HG03571 (cell line): ENCODE measurements around the gene ANKMY2.
"Not testable (repeated sequence)": the region's sequence is repeated elsewhere in the genome, so short reads cannot be mapped to it uniquely, and the experiment has no call there.

Experiments used
- ATAC-seq: cut with Tn5 transposase; IDR thresholded peaks from one replicate; pipeline ENCODE4 v1.9.1; 2021; ENCODE audit not compliant: unreplicated experiment

ANKMY2 gene

GRCh38 chr7:16645593-16646471 lies at the start of gene ANKMY2, which contains the start of gene BZW2:
Gene ANKMY2 (minus strand): TSS chr7:16645754. CDS start chr7:16645573, 181 bp downstream.
Gene BZW2 (plus strand): TSS chr7:16646181. CDS start chr7:16665444, 19,263 bp downstream.
- peak; percentile 98 for ATAC-seq

DNA sequence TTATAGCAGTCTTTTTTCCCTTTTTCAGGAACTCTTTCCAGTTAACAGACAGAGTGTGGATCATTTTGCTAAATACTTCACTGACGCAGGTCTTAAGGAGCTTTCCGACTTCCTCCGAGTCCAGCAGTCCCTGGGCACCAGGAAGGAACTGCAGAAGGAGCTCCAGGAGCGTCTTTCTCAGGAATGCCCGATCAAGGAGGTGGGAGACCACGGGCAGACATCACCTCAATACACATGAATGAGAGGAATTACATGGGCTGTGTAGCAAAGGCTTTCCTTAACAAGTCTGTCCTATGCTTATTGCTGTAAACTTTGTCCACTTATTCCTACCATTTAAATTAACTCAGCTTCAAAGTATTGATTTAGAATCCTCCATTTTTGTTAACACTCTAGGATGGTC lies 49.3 kb upstream of the ANKMY2 start:
- ATAC-seq = no peak

DNA sequence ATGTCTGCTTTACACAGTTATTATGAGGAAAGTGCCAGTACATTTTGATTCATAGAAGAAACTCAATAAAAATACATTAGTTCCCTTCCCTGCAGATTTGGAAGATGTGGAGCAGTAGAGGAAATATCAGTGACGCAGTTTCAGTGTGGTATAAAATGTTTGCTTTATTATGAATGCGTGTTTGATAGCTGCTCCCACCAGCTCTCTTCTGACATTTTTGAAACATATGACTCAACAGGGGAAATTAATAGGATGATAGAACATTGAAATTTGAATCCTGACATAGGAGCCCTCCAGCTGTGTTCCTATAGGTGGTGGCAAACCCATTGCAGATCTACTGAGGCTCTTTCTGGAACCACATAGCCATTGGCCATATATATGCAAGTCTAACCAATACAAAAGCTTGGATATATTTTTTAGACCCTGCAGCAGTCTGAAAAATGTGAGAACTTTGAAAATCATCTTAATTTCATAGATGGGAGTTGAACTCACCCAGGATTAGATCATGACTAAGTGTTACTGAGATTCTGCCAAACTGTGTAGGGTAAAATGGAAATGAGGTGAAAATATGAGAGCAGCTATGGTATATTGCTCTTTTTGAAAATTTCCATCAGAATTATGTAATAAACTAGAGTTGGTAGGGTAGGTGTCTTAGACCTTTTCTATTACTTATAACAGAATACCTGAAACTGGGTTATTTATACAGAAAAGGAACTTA lies 48.2 kb upstream of the ANKMY2 start:
- no peak for ATAC-seq

DNA sequence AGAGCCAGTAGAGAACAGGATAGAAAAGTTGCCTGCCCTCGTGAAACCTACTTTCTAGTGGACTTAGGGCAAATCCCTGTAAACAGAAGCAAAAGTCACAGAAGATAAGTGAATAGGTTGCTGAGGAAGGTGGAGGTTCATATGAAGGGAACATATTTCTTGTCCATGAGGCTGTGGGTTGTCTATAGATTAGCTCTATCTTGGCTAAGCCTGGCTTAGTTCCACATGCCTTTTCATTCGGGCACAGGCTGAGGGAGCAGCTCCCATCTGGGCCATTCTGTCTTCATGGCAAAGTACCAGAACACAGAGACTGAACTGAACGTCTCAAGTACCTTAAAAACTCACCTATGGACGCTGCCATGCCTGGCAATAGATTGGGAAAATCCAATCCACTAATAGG lies 45.7 kb upstream of the ANKMY2 start:
- no peak for ATAC-seq

DNA sequence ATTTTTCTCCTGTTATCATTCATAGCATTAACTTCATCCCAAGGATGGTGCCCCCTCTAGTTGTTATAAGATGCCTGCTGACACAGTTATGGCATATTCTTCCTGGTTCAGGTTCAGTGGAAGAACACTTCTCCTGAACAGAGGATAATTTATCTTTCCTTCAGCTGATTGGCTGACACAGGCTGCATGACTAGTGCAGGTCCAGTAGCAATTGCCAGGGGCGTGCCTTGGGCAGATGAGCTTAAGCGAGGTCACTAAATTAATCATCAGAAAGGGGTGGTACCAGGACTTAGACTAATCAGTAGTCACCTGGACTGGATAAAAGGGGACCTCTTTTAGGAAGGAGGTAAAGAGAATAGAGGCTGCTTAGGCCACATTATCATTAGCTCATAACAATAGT lies 42.7 kb upstream of the ANKMY2 start:
- no peak for ATAC-seq

- ATAC-seq = no peak
Measured at GRCh38 chr7:16685535-16685934, 40.0 kb upstream of the ANKMY2 start.

DNA sequence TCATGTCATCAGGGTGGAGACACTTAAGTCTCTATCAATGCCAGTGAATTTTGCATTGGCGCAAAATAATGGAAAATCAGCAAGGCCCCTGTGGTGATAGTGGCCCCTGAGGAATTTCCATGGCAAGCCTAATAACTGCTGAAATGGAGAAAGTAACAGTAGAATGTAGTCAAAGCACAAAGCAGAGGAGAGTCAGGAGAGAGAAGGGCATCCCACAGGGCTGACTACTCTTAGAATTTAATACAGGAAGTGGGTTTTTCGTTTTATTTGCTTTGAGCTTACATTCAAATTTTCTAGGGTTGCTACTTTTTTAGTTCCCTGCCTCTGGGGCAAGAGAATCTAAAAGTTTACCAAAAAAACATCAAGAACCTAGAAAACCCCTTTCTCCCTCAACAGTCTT lies 39.4 kb upstream of the ANKMY2 start:
- ATAC-seq = no peak

- not testable (repeated sequence) for ATAC-seq
Measured at GRCh38 chr7:16678645-16679566, 33.4 kb upstream of the ANKMY2 start.

GRCh38 chr7:16677978-16678494 lies 32.5 kb upstream of the ANKMY2 start:
- no peak for ATAC-seq

- no peak for ATAC-seq
Measured at GRCh38 chr7:16675277-16675676, 29.7 kb upstream of the ANKMY2 start.

- no peak for ATAC-seq
Measured at GRCh38 chr7:16671811-16672210, 26.3 kb upstream of the ANKMY2 start.

DNA sequence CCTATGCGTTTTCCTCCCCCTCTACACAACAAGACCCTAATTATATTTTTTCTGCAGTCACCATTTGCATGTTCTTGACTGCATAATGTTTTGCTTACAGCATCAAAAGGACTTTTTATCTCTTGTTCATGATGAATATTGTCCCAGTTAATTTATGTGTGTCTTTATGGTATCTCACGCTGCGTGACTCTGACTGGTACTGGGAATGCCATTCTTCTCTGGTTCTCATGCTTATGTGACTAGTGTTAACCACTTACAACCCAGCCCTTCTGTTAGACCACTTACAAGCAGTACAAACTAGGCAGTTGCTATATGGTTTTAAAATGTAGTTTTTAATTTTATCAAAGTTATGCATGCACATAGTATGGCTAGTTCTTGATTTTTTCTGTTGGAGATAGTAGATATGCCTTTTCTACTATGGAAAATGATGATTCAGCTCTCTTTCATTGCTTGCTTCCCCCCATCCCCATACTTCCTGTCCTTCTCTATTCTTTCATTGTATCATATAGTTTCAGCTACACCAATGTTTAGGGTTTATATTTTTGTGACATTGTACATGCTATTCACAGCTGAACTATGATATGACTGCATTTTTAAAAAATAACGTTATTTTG lies 25.3 kb upstream of the ANKMY2 start:
- ATAC-seq = no peak

DNA sequence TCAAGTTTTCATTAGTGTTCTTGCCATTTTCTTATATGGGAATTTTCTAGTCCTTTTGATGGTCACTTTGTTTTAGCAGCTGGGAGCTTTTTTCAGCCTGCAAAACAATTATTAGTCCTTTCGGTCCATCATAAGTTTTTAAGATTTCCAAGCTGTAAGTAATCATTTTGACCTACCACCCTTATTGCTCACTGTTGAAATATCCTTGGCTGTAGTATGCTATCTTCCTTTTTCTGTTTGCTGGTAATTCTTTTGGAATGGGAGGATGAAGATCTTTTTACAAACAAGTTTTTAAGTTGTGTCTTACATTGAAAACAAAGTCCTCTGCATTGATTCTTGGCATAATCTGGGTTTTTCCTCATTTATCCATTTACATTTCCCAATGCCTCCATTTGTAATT lies 24.5 kb upstream of the ANKMY2 start:
- ATAC-seq = no peak

- ATAC-seq = no peak
Measured at GRCh38 chr7:16669581-16669980, 24.0 kb upstream of the ANKMY2 start.

DNA sequence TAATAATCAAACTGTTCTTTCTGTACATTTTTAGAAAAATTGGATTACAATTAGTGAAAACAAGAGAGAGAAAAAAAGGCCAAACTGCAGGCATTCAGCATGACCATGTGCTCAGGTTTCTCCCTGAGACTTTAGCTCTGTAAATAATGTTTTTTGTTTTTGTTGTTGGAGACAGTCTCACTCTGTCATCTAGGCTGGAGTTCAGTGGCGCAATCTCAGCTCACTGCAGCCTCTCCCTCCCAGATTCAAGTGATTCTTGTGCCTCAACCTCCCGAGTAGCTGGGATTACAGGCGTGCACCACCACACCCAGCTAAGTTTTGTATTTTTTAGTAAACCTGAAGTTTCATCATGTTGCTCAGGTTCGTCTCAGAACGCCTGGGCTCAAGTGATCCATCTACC lies 23.4 kb upstream of the ANKMY2 start:
- no peak for ATAC-seq

GRCh38 chr7:16668049-16668858 lies 22.7 kb upstream of the ANKMY2 start:
- ATAC-seq = no peak

DNA sequence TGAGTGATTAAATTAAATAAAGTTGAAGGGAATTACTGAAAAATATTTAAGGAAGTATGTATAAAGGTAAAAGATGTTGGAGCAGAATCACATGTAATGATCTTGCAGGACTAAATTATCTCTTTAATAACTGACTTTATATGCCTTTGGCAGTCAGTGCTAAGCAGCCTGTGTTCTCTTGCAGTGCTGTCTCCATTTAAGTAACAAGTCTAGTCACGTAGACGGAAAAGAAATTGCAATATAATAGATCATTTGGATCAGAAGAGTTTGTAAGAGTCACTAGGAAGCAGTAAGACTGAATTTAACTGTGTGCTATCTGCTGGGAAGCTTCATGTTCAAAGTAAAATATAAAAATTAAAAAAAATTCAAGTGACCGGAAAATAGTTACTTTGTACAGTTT lies 21.8 kb upstream of the ANKMY2 start:
- no peak for ATAC-seq

DNA sequence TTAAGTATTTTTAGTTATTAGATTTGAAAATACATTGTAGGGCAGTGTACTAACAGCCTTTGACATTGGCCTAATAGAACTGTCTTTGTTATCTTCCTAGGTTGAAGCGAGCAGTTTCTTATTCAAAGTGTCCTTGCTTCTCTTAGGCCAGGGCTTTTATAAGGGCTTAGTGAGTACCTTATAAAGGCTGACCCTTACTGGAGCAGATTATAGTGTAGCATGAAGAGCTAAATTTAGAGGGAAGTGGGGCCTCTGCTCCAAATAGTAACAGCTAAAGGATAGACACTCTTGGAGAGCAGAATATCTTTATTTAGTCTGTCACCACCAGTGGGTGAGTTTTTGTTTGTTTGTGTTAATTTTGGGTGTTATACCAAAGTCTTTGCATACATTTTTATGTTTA lies 16.4 kb upstream of the ANKMY2 start:
- ATAC-seq = no peak

GRCh38 chr7:16660702-16661464 lies 15.3 kb upstream of the ANKMY2 start:
- no peak for ATAC-seq
